ENCODE data around the gene SETD1B. TPM values are rescaled to one million over a fixed set of nuclear protein-coding genes. Genes with fewer than 3 reads are reported as not detected.

Gene SETD1B
- total and polyA plus RNA-seq, 2 of the 4 experiments (the other 2 are of a cell fraction): 0.90 to 5.1 TPM

- ATAC-seq (ENCODE audit: low read depth) (peak; percentile 42), DNase-seq (no peak)
- H3K14ac ChIP-seq (replicated peaks; ENCODE audit: low read depth, low read length): peak overlapping the region; percentile 11; the same call in 1 of the 2 replicates
- H3K79me1 ChIP-seq (ENCODE audit: low read depth in 1 of 2, low read length in 2 of 2): peaks cover 0 to 22% of the 10 kb centered on the region in 2 experiments; a peak in 1 of 4 replicates
- H3K9me1 ChIP-seq (ENCODE audit: insufficient read depth, low read length): peaks cover 7% of the 10 kb centered on the region
- H2AK9ac ChIP-seq (replicated peaks; ENCODE audit: low read depth, low read length, poor library complexity): peak overlapping the region; percentile 5
- no peak overlapping the region for H3K4me3 ChIP-seq (ENCODE audit: insufficient read depth, low read depth, low read length)
- H2BK5ac ChIP-seq (ENCODE audit: low read depth, low read length, poor library complexity, severe bottlenecking): no peak overlapping the region
- peak overlapping the region; percentile 72 for H3K4ac ChIP-seq (ENCODE audit: low read depth, low read length)
- H3K4me2 ChIP-seq (ENCODE audit: low read depth, low read length): peak overlapping the region; percentile 59
- H2AFZ ChIP-seq (replicated peaks; ENCODE audit: low read length, poor library complexity): peak overlapping the region; percentile 40
- no peak overlapping the region for H2BK20ac ChIP-seq (ENCODE audit: low read depth, low read length)
- H3K23ac ChIP-seq (ENCODE audit: low read depth, low read length): peak overlapping the region; percentile 60; the same call in 1 of the 2 replicates
- in situ Hi-C loops (cut with MboI; ENCODE audit: low sequenced_read_pairs): loop anchor here (5.0 kb wide), 1 partner anchor 89 kb away; no protein-coding TSS in a partner anchor
- no peak overlapping the region for H2BK120ac ChIP-seq (ENCODE audit: low read depth, low read length)
- H3K27ac ChIP-seq (ENCODE audit: insufficient read depth, low read length): peak overlapping the region; percentile 50
- dilution Hi-C loops (cut with HindIII; ENCODE audit: low sequenced_read_pairs, unreplicated experiment): no loop called here
- no peak overlapping the region for H2BK15ac ChIP-seq (ENCODE audit: low read depth, low read length)
- ChIA-PET CTCF (interaction anchor here (0.8 to 2.2 kb wide), 2 partner anchors 13 to 30 kb away, joined by 3 to 20 read pairs; partner anchors contain the start of gene RHOF), POLR2A (ENCODE audit: unreplicated experiment) (interaction anchor here (1.0 kb wide), 1 partner anchor 23 kb away, joined by 3 read pairs; no protein-coding TSS in a partner anchor)
- peak overlapping the region in 1 of 2 experiments; percentile 22; a peak in 1 of 4 replicates for H4K8ac ChIP-seq (ENCODE audit: low read depth in 2 of 2, low read length in 2 of 2)
- intact Hi-C loops (cut with micrococcal nuclease): no loop called here
- no peaks in the 10 kb centered on the region for H3K27me3 ChIP-seq (ENCODE audit: control insufficient read depth, insufficient read depth, low read length)
- no peak for TF ChIP-seq FOS (IDR thresholded peaks at IDR 0.05; ENCODE audit: low read depth, low read length)
- TF ChIP-seq RAD21 (IDR thresholded peaks at IDR 0.05; ENCODE audit: low read length): no peak
- no peak for TF ChIP-seq MAFK (IDR thresholded peaks at IDR 0.05; ENCODE audit: low read depth, low read length)
- TF ChIP-seq POLR2A (IDR thresholded peaks at IDR 0.05; ENCODE audit: low read depth, low read length): no peak
- TF ChIP-seq CEBPB (IDR thresholded peaks at IDR 0.05; ENCODE audit: low read depth, low read length): no peak
- TF ChIP-seq RFX5 (IDR thresholded peaks at IDR 0.05; ENCODE audit: low read depth, low read length): no peak
- TF ChIP-seq CHD1 (IDR thresholded peaks at IDR 0.05; ENCODE audit: low read depth, low read length): no peak
- TF ChIP-seq CTCF (conservative IDR thresholded peaks at IDR 0.05; ENCODE audit: low read depth, low read length): no peak
- TF ChIP-seq BHLHE40 (IDR thresholded peaks at IDR 0.05; ENCODE audit: low read depth, low read length): no peak
- no peak for TF ChIP-seq MXI1 (IDR thresholded peaks at IDR 0.05; ENCODE audit: borderline replicate concordance, low read depth, low read length)
- TF ChIP-seq NFE2L2 (IDR thresholded peaks at IDR 0.05; ENCODE audit: low read depth, low read length): no peak
- H4K91ac ChIP-seq (ENCODE audit: insufficient read depth, low read depth, low read length): no peak overlapping the region
- peak overlapping the region; percentile 44; the same call in 1 of the 2 replicates for H2AK5ac ChIP-seq (ENCODE audit: low read depth, low read length)
- H3K18ac ChIP-seq (ENCODE audit: low read depth, low read length): no peak overlapping the region; the same call in 1 of the 2 replicates
- H3K56ac ChIP-seq (ENCODE audit: extremely low read depth, insufficient read depth, low read length): no peak overlapping the region
- no peaks in the 10 kb centered on the region for H3K9me3 ChIP-seq (ENCODE audit: control insufficient read depth, insufficient read depth, low read length)
- peaks cover 11% of the 10 kb centered on the region; the same call in 1 of the 2 replicates for H3K36me3 ChIP-seq (ENCODE audit: control insufficient read depth, insufficient read depth, low read length)
- no CpG with 5 or more reads among the region's 12 CpGs for WGBS, 2 experiments (ENCODE audit: extremely low coverage in 2 of 2, insufficient read length in 1 of 2)
- H3K9ac ChIP-seq (ENCODE audit: low read depth, low read length): peak overlapping the region; percentile 2; the same call in 1 of the 2 replicates
- H4K20me1 ChIP-seq (ENCODE audit: insufficient read depth, low read length): peaks cover 18% of the 10 kb centered on the region; the same call in 1 of the 2 replicates
- H3K4me1 ChIP-seq (ENCODE audit: control insufficient read depth, insufficient read depth, low read length): peaks cover 15% of the 10 kb centered on the region
- no peak overlapping the region for H4K5ac ChIP-seq (ENCODE audit: low read depth, low read length)
- BruUV-seq (replicated peaks): no TSS peak
Observed at GRCh38 chr12:121781484-121781997, 22.3 kb upstream of the SETD1B start.

Data from IMR-90 (cell line).